HEK293 (cell line): Measurements from ENCODE around the gene HTR1D.

Source experiments
- CTCF ChIA-PET: fragments of 350-600 bp; formaldehyde crosslinking; extraction: SDS; loops from one replicate; lab custom pipeline; 2021; ENCODE audit warnings: antibody characterized with exemption; lab: Yijun Ruan, JAX
- POLR2A ChIA-PET: fragments of 300-600 bp; formaldehyde crosslinking; extraction: SDS; loops from one replicate; lab custom pipeline; 2020; ENCODE audit warnings: antibody characterized with exemption, inconsistent platforms; lab: Yijun Ruan, JAX
- H3K27ac ChIP-seq: fragments of 200-500 bp; sonication (Bioruptor generic); 2 replicates; pipeline ENCODE4 v1.5.1; 2014; ENCODE audit warnings: low read depth, low read length, control low read depth, inconsistent platforms; ENCODE audit errors: extremely low read depth
- H3K36me3 ChIP-seq, 2 experiments: fragments of 200-500 bp in 1 of 2; sonication (Bioruptor generic) in 1 of 2; 1 replicate in 1 of 2; 2 replicates in 1 of 2; pipeline ENCODE4 v1.5.1; 2014 to 2017; ENCODE audit warnings: inconsistent platforms in 2 of 2, low read length in 2 of 2; ENCODE audit not compliant: control insufficient read depth in 2 of 2, insufficient read depth in 1 of 2
- H3K4me1 ChIP-seq: fragments of 200-500 bp; sonication (Bioruptor generic); 2 replicates; pipeline ENCODE4 v1.5.1; 2014; ENCODE audit warnings: mild to moderate bottlenecking, low read length, inconsistent platforms; ENCODE audit not compliant: control insufficient read depth, insufficient read depth
- H3K4me3 ChIP-seq: 2 replicates; pipeline ENCODE4 v1.5.1; 2011; ENCODE audit warnings: low read depth, mild to moderate bottlenecking, control low read depth, low read length, moderate library complexity
- H3K9me3 ChIP-seq: fragments of 200-500 bp; sonication (Bioruptor generic); 2 replicates; pipeline ENCODE4 v1.5.1; 2014; ENCODE audit warnings: low read depth, low read length, inconsistent platforms; ENCODE audit not compliant: control insufficient read depth, insufficient read depth
- IKZF3 ChIP-seq: fragments of 450-650 bp; IDR thresholded peaks from 2 replicates; pipeline ENCODE4 v1.5.0; 2018; ENCODE audit warnings: missing biosample characterization, mild to moderate bottlenecking, missing genetic modification characterization, moderate library complexity
- KLF10 ChIP-seq: fragments of 450-650 bp; IDR thresholded peaks from 2 replicates; pipeline ENCODE4 v1.5.1; 2018; ENCODE audit warnings: missing biosample characterization, mild to moderate bottlenecking, missing genetic modification characterization
- OVOL3 ChIP-seq: fragments of 450-650 bp; formaldehyde crosslinking; IDR thresholded peaks from 2 replicates; pipeline ENCODE4 v1.5.1; 2016; ENCODE audit warnings: missing biosample characterization, missing genetic modification characterization
- PRDM1 ChIP-seq: fragments of 450-650 bp; formaldehyde crosslinking; IDR thresholded peaks from 2 replicates; pipeline ENCODE4; 2016; ENCODE audit warnings: missing biosample characterization, missing genetic modification characterization
- ZBTB1 ChIP-seq: fragments of 450-650 bp; formaldehyde crosslinking; IDR thresholded peaks from 2 replicates; pipeline ENCODE4 v1.5.1; 2016; ENCODE audit warnings: missing biosample characterization, missing genetic modification characterization
- ZBTB7A ChIP-seq: fragments of 450-650 bp; formaldehyde crosslinking; IDR thresholded peaks from 2 replicates; pipeline ENCODE4 v1.5.1; 2016; ENCODE audit warnings: low read depth, missing biosample characterization, missing genetic modification characterization
- ZBTB8A ChIP-seq: fragments of 450-650 bp; formaldehyde crosslinking; IDR thresholded peaks from 2 replicates; pipeline ENCODE4 v1.5.1; 2016; ENCODE audit warnings: missing biosample characterization, missing genetic modification characterization
- ZNF112 ChIP-seq: fragments of 450-650 bp; formaldehyde crosslinking; IDR thresholded peaks from 2 replicates; pipeline ENCODE4 v1.5.0; 2017; ENCODE audit warnings: missing biosample characterization, missing genetic modification characterization
- ZNF146 ChIP-seq: fragments of 450-650 bp; formaldehyde crosslinking; IDR thresholded peaks from 2 replicates; pipeline ENCODE4 v1.5.1; 2016; ENCODE audit warnings: missing biosample characterization, missing genetic modification characterization
- ZNF24 ChIP-seq: fragments of 450-650 bp; formaldehyde crosslinking; IDR thresholded peaks from 2 replicates; pipeline ENCODE4 v1.5.1; 2016; ENCODE audit warnings: missing biosample characterization, missing genetic modification characterization
- ZNF416 ChIP-seq: fragments of 450-650 bp; formaldehyde crosslinking; IDR thresholded peaks from 2 replicates; pipeline ENCODE4 v1.5.1; 2016; ENCODE audit warnings: missing biosample characterization, missing genetic modification characterization
- ZNF473 ChIP-seq: fragments of 450-650 bp; formaldehyde crosslinking; IDR thresholded peaks from 2 replicates; pipeline ENCODE4 v1.5.1; 2017; ENCODE audit warnings: missing biosample characterization, missing genetic modification characterization
- ZNF514 ChIP-seq: fragments of 450-650 bp; formaldehyde crosslinking; IDR thresholded peaks from 2 replicates; pipeline ENCODE4 v1.5.1; 2016; ENCODE audit warnings: missing biosample characterization, missing genetic modification characterization
- ZNF571 ChIP-seq: fragments of 450-650 bp; formaldehyde crosslinking; IDR thresholded peaks from 2 replicates; pipeline ENCODE4 v1.5.0; 2017; ENCODE audit warnings: missing biosample characterization, missing genetic modification characterization
- ZNF791 ChIP-seq: fragments of 450-650 bp; formaldehyde crosslinking; IDR thresholded peaks from 2 replicates; pipeline ENCODE4 v1.5.1; 2016; ENCODE audit warnings: missing biosample characterization, missing genetic modification characterization
- ZNF837 ChIP-seq: fragments of 450-650 bp; formaldehyde crosslinking; IDR thresholded peaks from 2 replicates; pipeline ENCODE4 v1.5.1; 2016; ENCODE audit warnings: missing biosample characterization, missing genetic modification characterization
- TF ChIP-seq, protein P1 (sequence below): fragments of 450-650 bp; formaldehyde crosslinking; IDR thresholded peaks from 2 replicates; pipeline ENCODE4 v1.5.1; 2017; ENCODE audit warnings: missing biosample characterization, missing genetic modification characterization
- TF ChIP-seq, protein P2 (sequence below): fragments of 450-650 bp; formaldehyde crosslinking; IDR thresholded peaks from 2 replicates; pipeline ENCODE4 v1.5.1; 2017; ENCODE audit warnings: missing biosample characterization, missing genetic modification characterization
- TF ChIP-seq, protein P3 (sequence below): fragments of 450-650 bp; formaldehyde crosslinking; IDR thresholded peaks from 2 replicates; pipeline ENCODE4 v1.5.1; 2016; ENCODE audit warnings: missing biosample characterization, missing genetic modification characterization
- TF ChIP-seq, protein P4 (sequence below): fragments of 450-650 bp; formaldehyde crosslinking; IDR thresholded peaks from 2 replicates; pipeline ENCODE4 v1.5.1; 2016; ENCODE audit warnings: missing biosample characterization, missing genetic modification characterization
- TF ChIP-seq, protein P5 (sequence below): fragments of 450-650 bp; formaldehyde crosslinking; optimal IDR thresholded peaks from 2 replicates; pipeline ENCODE3; 2016; ENCODE audit warnings: missing biosample characterization, mild to moderate bottlenecking, missing genetic modification characterization

The HTR1D gene

DNA sequence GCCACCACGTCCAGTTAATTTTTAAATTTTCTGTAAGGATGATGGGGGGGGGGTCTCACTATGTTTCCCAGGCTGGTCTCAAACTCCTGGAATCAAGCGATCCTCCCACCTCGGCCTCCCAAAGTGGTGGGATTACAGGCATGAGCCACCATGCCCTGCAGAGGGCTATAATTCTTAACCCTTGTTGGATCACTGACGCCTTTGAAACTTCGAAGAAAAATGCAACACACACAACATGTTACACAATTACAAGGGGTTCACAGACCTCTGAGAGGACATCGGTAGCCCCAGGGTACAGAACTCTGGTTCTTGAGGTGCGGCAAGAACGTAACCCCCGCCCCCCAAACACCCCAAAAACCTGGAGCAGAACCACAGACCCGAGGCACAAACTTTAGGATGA, 40.3 kb downstream of the HTR1D start:
- no peaks in the 10 kb centered on the region for H3K9me3 ChIP-seq
- CTCF ChIA-PET = interaction anchor here (0.7 to 3.4 kb wide), 6 partner anchors 8 to 200 kb away, joined by 3 to 45 read pairs (median 5); no protein-coding TSS in a partner anchor
- peak overlapping the region; percentile 45; the same call in 1 of the 2 replicates for H3K27ac ChIP-seq
- H3K36me3 ChIP-seq = no peaks in the 10 kb centered on the region
- no peak for TF ChIP-seq ZNF473 (tag by site-specific recombination)
- peak overlapping the region; percentile 47 for H3K4me3 ChIP-seq
- H3K4me1 ChIP-seq = no peaks in the 10 kb centered on the region
- POLR2A ChIA-PET = interaction anchor here (1.0 to 3.0 kb wide), 4 partner anchors 9 to 186 kb away, joined by 3 to 15 read pairs (median 4); partner anchors contain the start of genes KDM1A and LUZP1

DNA sequence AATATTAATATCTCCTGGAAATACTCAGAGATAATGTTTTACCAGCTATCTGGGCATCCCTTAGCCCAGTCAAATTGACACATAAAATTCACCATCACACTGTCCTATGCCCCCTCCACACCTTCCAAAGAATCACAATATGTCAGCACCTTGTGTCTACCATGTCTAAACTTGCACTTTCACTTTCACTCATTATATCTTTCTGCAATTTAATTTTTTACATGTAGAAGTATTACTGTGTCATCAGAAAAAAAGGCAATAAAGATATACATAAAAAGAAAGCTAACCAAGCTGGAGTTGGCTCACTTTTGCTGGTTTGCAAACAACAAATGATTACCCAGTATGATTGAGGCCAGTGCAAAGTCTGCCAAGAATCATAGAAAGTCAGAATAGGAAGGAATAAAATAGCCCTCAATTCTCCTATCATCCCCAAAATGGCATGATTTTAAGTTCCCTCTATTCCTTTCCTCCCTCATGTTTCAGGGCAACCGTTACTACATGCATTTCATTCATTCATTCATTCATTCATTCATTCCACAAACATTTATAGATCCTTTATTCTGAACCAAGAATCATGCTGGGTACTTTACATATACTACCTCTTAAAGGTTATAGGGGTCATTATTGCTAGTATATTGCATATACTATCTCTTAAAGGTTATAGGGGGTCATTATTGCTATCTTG, 42.7 kb downstream of the HTR1D start:
- POLR2A ChIA-PET = interaction anchor here (0.7 kb wide), 1 partner anchor 341 kb away, joined by 3 read pairs; no protein-coding TSS in a partner anchor
- H3K27ac ChIP-seq = no peak overlapping the region
- H3K4me1 ChIP-seq = peaks cover under 1% of the 10 kb centered on the region; the same call in 1 of the 2 replicates
- TF ChIP-seq ZNF514 (tag by site-specific recombination) (no peak), ZBTB8A (tag by site-specific recombination) (no peak), ZNF837 (tag by site-specific recombination) (no peak), ZNF416 (tag by site-specific recombination) (peak; percentile 56; the same call in 1 of the 2 replicates), ZNF146 (tag by site-specific recombination) (no peak), OVOL3 (no peak), ZNF571 (tag by site-specific recombination) (no peak), ZNF112 (no peak), ZBTB1 (tag by site-specific recombination) (no peak), PRDM1 (tag by site-specific recombination) (peak; percentile 55; the same call in 1 of the 2 replicates), IKZF3 (no peak), KLF10 (tag by site-specific recombination) (no peak), ZBTB7A (tag by site-specific recombination) (no peak), ZNF24 (tag by site-specific recombination) (0 out of 2 replicates have a peak, but pooled peaks have one; percentile 37), ZNF791 (tag by site-specific recombination) (no peak)
- TF ChIP-seq, protein P1, sequence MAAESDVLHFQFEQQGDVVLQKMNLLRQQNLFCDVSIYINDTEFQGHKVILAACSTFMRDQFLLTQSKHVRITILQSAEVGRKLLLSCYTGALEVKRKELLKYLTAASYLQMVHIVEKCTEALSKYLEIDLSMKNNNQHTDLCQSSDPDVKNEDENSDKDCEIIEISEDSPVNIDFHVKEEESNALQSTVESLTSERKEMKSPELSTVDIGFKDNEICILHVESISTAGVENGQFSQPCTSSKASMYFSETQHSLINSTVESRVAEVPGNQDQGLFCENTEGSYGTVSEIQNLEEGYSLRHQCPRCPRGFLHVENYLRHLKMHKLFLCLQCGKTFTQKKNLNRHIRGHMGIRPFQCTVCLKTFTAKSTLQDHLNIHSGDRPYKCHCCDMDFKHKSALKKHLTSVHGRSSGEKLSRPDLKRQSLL (tag by site-specific recombination) = no peak
- TF ChIP-seq, protein P2, sequence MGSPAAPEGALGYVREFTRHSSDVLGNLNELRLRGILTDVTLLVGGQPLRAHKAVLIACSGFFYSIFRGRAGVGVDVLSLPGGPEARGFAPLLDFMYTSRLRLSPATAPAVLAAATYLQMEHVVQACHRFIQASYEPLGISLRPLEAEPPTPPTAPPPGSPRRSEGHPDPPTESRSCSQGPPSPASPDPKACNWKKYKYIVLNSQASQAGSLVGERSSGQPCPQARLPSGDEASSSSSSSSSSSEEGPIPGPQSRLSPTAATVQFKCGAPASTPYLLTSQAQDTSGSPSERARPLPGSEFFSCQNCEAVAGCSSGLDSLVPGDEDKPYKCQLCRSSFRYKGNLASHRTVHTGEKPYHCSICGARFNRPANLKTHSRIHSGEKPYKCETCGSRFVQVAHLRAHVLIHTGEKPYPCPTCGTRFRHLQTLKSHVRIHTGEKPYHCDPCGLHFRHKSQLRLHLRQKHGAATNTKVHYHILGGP = no peak
- TF ChIP-seq, protein P3, sequence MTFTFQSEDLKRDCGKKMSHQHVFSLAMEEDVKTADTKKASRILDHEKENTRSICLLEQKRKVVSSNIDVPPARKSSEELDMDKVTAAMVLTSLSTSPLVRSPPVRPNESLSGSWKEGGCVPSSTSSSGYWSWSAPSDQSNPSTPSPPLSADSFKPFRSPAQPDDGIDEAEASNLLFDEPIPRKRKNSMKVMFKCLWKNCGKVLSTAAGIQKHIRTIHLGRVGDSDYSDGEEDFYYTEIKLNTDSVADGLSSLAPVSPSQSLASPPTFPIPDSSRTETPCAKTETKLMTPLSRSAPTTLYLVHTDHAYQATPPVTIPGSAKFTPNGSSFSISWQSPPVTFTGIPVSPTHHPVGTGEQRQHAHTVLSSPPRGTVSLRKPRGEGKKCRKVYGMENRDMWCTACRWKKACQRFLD (tag by site-specific recombination) = no peak
- TF ChIP-seq, protein P4, sequence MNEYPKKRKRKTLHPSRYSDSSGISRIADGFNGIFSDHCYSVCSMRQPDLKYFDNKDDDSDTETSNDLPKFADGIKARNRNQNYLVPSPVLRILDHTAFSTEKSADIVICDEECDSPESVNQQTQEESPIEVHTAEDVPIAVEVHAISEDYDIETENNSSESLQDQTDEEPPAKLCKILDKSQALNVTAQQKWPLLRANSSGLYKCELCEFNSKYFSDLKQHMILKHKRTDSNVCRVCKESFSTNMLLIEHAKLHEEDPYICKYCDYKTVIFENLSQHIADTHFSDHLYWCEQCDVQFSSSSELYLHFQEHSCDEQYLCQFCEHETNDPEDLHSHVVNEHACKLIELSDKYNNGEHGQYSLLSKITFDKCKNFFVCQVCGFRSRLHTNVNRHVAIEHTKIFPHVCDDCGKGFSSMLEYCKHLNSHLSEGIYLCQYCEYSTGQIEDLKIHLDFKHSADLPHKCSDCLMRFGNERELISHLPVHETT (tag by site-specific recombination) = no peak
- TF ChIP-seq, protein P5, sequence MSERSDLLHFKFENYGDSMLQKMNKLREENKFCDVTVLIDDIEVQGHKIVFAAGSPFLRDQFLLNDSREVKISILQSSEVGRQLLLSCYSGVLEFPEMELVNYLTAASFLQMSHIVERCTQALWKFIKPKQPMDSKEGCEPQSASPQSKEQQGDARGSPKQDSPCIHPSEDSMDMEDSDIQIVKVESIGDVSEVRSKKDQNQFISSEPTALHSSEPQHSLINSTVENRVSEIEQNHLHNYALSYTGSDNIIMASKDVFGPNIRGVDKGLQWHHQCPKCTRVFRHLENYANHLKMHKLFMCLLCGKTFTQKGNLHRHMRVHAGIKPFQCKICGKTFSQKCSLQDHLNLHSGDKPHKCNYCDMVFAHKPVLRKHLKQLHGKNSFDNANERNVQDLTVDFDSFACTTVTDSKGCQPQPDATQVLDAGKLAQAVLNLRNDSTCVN (tag by site-specific recombination) = no peak
- CTCF ChIA-PET = interaction anchor here (0.6 to 2.8 kb wide), 7 partner anchors 9 to 179 kb away, joined by 3 to 17 read pairs (median 3); no protein-coding TSS in a partner anchor
- H3K9me3 ChIP-seq = no peaks in the 10 kb centered on the region
- H3K4me3 ChIP-seq = no peak overlapping the region
- H3K36me3 ChIP-seq = no peaks in the 10 kb centered on the region
